Motor neuron (in vitro differentiated cells): ENCODE data around the gene TMEM243. TPM values are rescaled to one million over a fixed set of nuclear protein-coding genes. Genes with fewer than 3 reads are reported as not detected.
"Not testable (repeated sequence)": the region's sequence is repeated elsewhere in the genome, so short reads cannot be mapped to it uniquely, and the experiment has no call there.

Experiments used
- ATAC-seq, 8 experiments: fragments of 200-7000 bp; cut with Tn5 transposase; replicated peaks in 6 of 8; 2 replicates each; pipeline ENCODE4 v1.8.0; 2021; ENCODE audit warnings: mild to moderate bottlenecking in 8 of 8, moderate library complexity in 8 of 8
- H3K27ac ChIP-seq, 2 donors: fragments of 250-450 bp; sonication (Bioruptor Pico); 2 replicates each; pipeline ENCODE4 v1.9.0; 2021; ENCODE audit warnings: antibody characterized with exemption in 2 of 2, mild to moderate bottlenecking in 2 of 2, moderate library complexity in 1 of 2
- H3K4me1 ChIP-seq, 2 donors: fragments of 250-450 bp; sonication (Bioruptor Pico); replicated peaks in 1 of 2; 2 replicates each; pipeline ENCODE4 v1.6.1; 2021; ENCODE audit warnings: antibody characterized with exemption in 2 of 2, mild to moderate bottlenecking in 2 of 2, moderate library complexity in 1 of 2
- H3K4me3 ChIP-seq, 5 donors: fragments of 250-450 bp; sonication (Bioruptor Pico); 2 replicates each; pipeline ENCODE4 v1.9.0; 2021; ENCODE audit warnings: antibody characterized with exemption in 5 of 5, mild to moderate bottlenecking in 5 of 5, moderate library complexity in 4 of 5
- WGBS, 10 experiments: fragments of 450-650 bp; shearing (Covaris generic); methylation state at CpG; one replicate each; pipeline ENCODE4 v1.0.0; 2022; 5-methylcytosine and 5-hydroxymethylcytosine counted together
- in situ Hi-C, 9 experiments: fragments of 400-800 bp; cut with MboI; loops; one replicate each; pipeline ENCODE4 v1.15.0; 2021; ENCODE audit warnings: low sequenced_read_pairs in 9 of 9, low pct_unique_long_range_greater_than_20kb in 2 of 9; ENCODE audit not compliant: unreplicated experiment in 9 of 9
- total RNA-seq, 8 experiments: library from RNA; unstranded; fragments of 300-600 nt; gene quantifications; 2 replicates each; pipeline versions ENCODE4 v1.2.3 to v1.2.4, GENCODE V29; 2022

The TMEM243 gene
- total RNA-seq, 8 experiments from 2014 or later, result 10.3 to 44.2 (median 16.7) TPM

GRCh38 chr7:87205701-87206100, 13.8 kb downstream of the TMEM243 start:
- WGBS, 10 experiments, result 83 to 100% (median 100%) methylated on average over 1 to 3 of the region's 3 CpGs
- H3K27ac ChIP-seq, result not testable (repeated sequence)

GRCh38 chr7:87204933-87205332, 14.6 kb downstream of the TMEM243 start:
- Histone ChIP-seq H3K27ac (no peak overlapping the region), H3K4me3 (no peak overlapping the region), H3K4me1 (no peaks in the 10 kb centered on the region)
- in situ Hi-C loops, result no loop called here
- no peak for ATAC-seq
- 63 to 100% (median 100%) methylated on average over 1 to 3 of the region's 3 CpGs; no CpG with 5 or more reads in 5 of the 10 experiments for WGBS, 10 experiments

More at GRCh38 chr7:87205701-87206100, 13.8 kb downstream of the TMEM243 start:
- in situ Hi-C loops, H3K4me3 ChIP-seq, H3K4me1 ChIP-seq, ATAC-seq: not testable (repeated sequence)

- H3K4me3 ChIP-seq, in situ Hi-C loops, ATAC-seq, H3K4me1 ChIP-seq, H3K27ac ChIP-seq: not testable (repeated sequence)
- WGBS, 10 experiments, result 65 to 100% (median 83%) methylated on average over 1 to 3 of the region's 4 CpGs; no CpG with 5 or more reads in 3 of the 10 experiments
These were observed 15.6 kb downstream of the TMEM243 start for GRCh38 chr7:87203929-87204328.

DNA sequence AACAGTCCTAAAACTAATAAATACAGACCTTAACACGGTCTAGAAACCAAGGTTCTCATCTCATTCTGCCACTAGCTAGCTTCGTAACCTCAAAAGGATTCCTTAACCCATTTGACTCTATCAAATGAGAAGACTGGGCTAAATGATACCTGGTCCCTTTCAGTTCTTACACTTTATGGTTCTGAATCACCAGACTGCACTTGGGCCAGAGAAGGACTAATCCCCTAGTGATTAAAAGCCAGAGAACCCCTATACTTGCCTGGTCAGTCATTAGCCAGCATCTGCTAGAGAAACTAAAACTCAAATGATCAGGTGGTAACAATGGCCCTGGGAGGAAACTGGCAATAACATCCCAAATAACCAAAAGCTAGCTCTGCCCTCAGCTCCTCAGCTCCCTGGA, 16.8 kb downstream of the TMEM243 start:
- H3K4me1 ChIP-seq, result no peaks in the 10 kb centered on the region
- no peak overlapping the region for H3K27ac ChIP-seq
- no peak for ATAC-seq
- in situ Hi-C loops, result no loop called here
- 85 to 100% (median 100%) methylated on average over 1 to 2 of the region's 2 CpGs; no CpG with 5 or more reads in 7 of the 10 experiments for WGBS, 10 experiments
- no peak overlapping the region for H3K4me3 ChIP-seq

GRCh38 chr7:87202208-87202607, 17.3 kb downstream of the TMEM243 start:
- WGBS, 10 experiments, result 80 to 100% (median 100%) methylated on average over 1 of the region's 1 CpG; no CpG with 5 or more reads in 3 of the 10 experiments
- Histone ChIP-seq H3K27ac (no peak overlapping the region), H3K4me3 (no peak overlapping the region), H3K4me1 (no peaks in the 10 kb centered on the region)
- peak in 1 of 8 experiments; percentile 14 for ATAC-seq
- in situ Hi-C loops, result no loop called here

DNA sequence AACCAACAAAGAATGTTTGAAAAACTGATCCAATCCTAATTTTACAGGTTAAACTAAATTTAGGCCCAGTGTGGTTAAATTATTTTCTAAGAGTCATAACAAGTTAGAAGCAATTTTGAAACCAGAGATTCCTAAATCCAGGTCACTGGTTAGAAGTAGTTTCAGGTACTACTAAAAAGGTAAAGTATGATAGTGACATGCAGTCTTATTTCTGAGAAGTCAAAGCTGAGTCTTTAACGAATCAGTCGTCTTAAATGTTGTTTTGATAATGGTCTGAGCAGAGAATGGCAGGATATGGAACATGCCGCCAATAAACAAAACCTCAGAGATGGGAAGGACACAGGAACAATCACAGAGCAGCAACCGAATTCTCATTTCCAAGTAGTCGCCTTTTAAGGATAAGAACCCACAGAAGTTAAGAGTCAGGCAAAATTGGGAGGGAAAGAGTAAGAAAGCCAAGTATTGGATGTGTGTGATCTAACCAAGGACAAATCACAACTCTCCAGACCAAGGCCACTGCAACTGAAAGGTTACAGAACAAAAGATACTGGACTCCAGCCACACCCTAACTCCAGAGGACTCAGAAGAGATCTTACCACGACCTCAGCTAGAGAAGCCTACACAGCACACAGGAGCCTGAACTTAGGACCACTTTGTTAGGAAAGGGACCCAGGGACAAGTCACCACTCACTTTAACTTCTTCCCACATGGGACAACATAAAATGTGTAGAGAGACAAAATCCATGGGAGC, 19.7 kb downstream of the TMEM243 start:
- Histone ChIP-seq H3K4me1 (no peaks in the 10 kb centered on the region), H3K4me3 (no peak overlapping the region), H3K27ac (no peak overlapping the region)
- in situ Hi-C loops, result no loop called here
- peak in 1 of 8 experiments; percentile 15 for ATAC-seq
- WGBS, 10 experiments, result 88 to 100% (median 92%) methylated on average over 2 to 6 of the region's 6 CpGs

DNA sequence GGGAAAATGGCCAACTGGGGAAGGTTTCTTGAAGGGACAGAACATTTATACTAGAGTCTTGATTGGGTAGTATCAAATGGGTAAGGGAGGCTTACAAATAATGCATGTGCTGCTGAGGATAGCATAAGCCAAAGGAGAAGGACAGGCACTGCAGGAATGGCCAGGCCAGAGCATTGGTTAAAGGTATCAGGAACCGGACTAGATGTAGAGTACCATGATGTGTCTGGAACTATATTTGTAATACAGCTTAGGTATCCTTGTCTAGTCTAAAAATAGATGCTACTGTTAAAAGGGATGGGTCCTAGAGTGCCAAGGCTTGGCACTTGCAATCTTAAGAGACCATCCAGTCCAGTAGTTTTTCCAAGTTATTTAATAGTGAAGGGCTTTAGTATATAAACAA, 20.3 kb downstream of the TMEM243 start:
- 100% methylated on average over 1 of the region's 1 CpG; no CpG with 5 or more reads in 5 of the 10 experiments for WGBS, 10 experiments
- ATAC-seq, result no peak
- H3K4me1 ChIP-seq, result no peaks in the 10 kb centered on the region
- H3K4me3 ChIP-seq, result no peak overlapping the region
- no peak overlapping the region for H3K27ac ChIP-seq
- in situ Hi-C loops, result no loop called here

GRCh38 chr7:87193912-87194311, 25.6 kb downstream of the TMEM243 start:
- no peak for ATAC-seq
- Histone ChIP-seq H3K4me1 (no peaks in the 10 kb centered on the region), H3K4me3 (no peak overlapping the region), H3K27ac (no peak overlapping the region)
- in situ Hi-C loops, result no loop called here
- WGBS, 10 experiments, result 83 to 100% (median 100%) methylated on average over 1 of the region's 1 CpG; no CpG with 5 or more reads in 2 of the 10 experiments

DNA sequence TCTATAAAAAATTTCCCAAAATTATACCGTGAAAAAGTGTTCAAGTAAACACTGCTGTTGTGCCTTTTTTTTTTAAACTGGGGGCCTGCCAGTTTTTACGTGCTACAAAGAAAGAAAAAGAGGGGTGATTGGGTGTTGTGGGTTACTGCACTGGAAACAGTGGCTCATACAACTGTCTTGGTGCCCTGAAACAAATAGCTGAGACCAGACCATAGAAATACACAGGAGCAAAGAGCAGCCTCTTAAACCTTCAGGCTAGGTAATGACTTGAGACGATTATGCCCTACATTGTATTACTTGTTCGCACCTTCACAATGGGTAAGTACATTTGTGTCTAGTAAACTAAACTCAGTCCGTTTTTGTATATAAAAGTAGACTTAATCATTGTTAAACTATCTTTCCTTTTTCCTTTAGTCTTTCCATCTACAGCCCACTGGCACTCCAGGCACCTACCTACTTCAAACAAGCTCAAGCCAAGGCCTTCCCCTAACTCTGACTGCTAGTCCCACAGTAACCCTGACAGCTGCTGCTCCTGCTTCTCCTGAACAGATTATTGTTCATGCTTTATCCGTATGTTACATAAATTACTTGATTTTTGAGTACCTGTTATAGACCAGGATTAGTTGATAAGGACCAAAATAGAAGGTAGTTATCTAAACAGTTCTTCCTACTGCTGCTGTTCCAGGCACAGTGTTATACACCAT, 26.6 kb downstream of the TMEM243 start:
- no peak for ATAC-seq
- in situ Hi-C loops, result no loop called here
- 53 to 100% (median 83%) methylated on average over 1 to 6 of the region's 6 CpGs; no CpG with 5 or more reads in 1 of the 10 experiments for WGBS, 10 experiments
- Histone ChIP-seq H3K4me1 (no peaks in the 10 kb centered on the region), H3K4me3 (no peak overlapping the region), H3K27ac (no peak overlapping the region)

DNA sequence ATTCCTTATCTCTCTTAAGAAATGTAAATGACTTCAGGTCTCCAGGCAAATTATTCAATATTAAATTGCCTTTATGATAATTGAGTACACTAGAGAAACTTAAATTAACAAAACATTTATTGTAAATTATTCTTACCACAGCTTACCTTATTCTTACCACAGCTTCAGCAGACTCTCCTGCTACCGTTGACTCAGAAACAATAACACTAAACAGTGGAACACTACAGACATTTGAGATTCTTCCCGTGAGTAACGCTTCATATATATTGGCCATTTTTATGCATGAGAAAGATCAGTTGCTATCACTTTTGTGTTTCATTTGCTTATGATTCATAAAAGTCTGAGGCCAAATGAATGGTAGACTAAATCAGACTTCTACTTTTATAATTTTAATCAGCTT, 28.7 kb downstream of the TMEM243 start:
- WGBS, 10 experiments, result 10 to 100% (median 96%) methylated on average over 2 to 3 of the region's 3 CpGs; no CpG with 5 or more reads in 4 of the 10 experiments
- no peak overlapping the region for H3K4me3 ChIP-seq
- in situ Hi-C loops, result no loop called here
- ATAC-seq, result peak in 2 of 8 experiments; percentile 27 to 74
- no peaks in the 10 kb centered on the region for H3K4me1 ChIP-seq
- no peak overlapping the region for H3K27ac ChIP-seq

DNA sequence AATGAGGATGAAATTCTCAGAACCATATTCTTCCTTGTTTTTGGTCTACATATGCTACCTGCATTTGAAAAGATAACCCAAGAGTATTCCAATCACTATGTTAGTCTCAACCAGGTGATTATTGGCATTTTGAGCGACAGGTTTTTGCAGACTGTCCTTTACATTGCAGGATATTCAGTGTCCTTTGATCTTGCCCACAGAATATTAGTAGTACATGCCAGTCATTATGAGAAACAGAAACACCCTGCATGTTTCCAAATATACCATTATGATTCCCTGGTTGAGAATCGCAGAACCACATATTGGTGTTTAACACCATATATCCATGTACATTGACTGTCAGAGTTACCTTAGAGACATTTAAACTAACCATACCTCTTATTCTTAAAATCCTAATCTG, 30.6 kb downstream of the TMEM243 start:
- WGBS, 10 experiments, result 80 to 100% (median 100%) methylated on average over 1 to 2 of the region's 2 CpGs; no CpG with 5 or more reads in 1 of the 10 experiments
- no peak overlapping the region for H3K27ac ChIP-seq
- H3K4me1 ChIP-seq, result no peaks in the 10 kb centered on the region
- H3K4me3 ChIP-seq, result no peak overlapping the region
- no peak for ATAC-seq
- in situ Hi-C loops, result no loop called here

GRCh38 chr7:87187120-87187519, 32.4 kb downstream of the TMEM243 start:
- no peak for ATAC-seq
- H3K27ac ChIP-seq, result no peak overlapping the region
- no peaks in the 10 kb centered on the region for H3K4me1 ChIP-seq
- no peak overlapping the region for H3K4me3 ChIP-seq
- in situ Hi-C loops, result no loop called here
- 93 to 100% (median 100%) methylated on average over 1 to 2 of the region's 2 CpGs; no CpG with 5 or more reads in 4 of the 10 experiments for WGBS, 10 experiments

GRCh38 chr7:87179180-87179579, 40.4 kb downstream of the TMEM243 start:
- WGBS, 10 experiments, result 94 to 100% (median 98%) methylated on average over 1 to 3 of the region's 3 CpGs

More at GRCh38 chr7:87179180-87179579, 40.4 kb downstream of the TMEM243 start:
- H3K4me1 ChIP-seq, result no peaks in the 10 kb centered on the region
- in situ Hi-C loops, result no loop called here
- ATAC-seq, result no peak
- no peak overlapping the region for H3K27ac ChIP-seq
- H3K4me3 ChIP-seq, result no peak overlapping the region
